ENCODE measurements around the gene PARD3.

Gene PARD3

GRCh38 chr10:34231441-34232180 lies 583.5 kb downstream of the PARD3 start:
- DNase-seq = no peak

- no peak for DNase-seq
Measured at GRCh38 chr10:34229917-34230316, 585.2 kb downstream of the PARD3 start.

GRCh38 chr10:34228066-34228465 lies 587.0 kb downstream of the PARD3 start:
- no peak for DNase-seq

- DNase-seq = no peak
Measured at GRCh38 chr10:34224639-34225038, 590.5 kb downstream of the PARD3 start.

- DNase-seq = no peak
Measured at GRCh38 chr10:34223658-34224057, 591.4 kb downstream of the PARD3 start.

GRCh38 chr10:34222359-34222758 lies 592.7 kb downstream of the PARD3 start:
- no peak for DNase-seq

GRCh38 chr10:34219753-34220548 lies 595.1 kb downstream of the PARD3 start:
- no peak for DNase-seq

GRCh38 chr10:34217524-34217923 lies 597.6 kb downstream of the PARD3 start:
- no peak for DNase-seq

GRCh38 chr10:34216348-34216945 lies 598.6 kb downstream of the PARD3 start:
- DNase-seq = no peak

GRCh38 chr10:34213805-34214197 lies 601.3 kb downstream of the PARD3 start:
- DNase-seq = no peak

- DNase-seq = no peak
Measured at GRCh38 chr10:34213193-34213804, 601.8 kb downstream of the PARD3 start.

- DNase-seq = no peak
Measured at GRCh38 chr10:34207343-34207742, 607.8 kb downstream of the PARD3 start.

- DNase-seq = no peak
Measured at GRCh38 chr10:34206935-34207268, 608.2 kb downstream of the PARD3 start.

- DNase-seq = no peak
Measured at GRCh38 chr10:34206078-34206934, 608.8 kb downstream of the PARD3 start.

- no peak for DNase-seq
Measured at GRCh38 chr10:34205452-34205851, 609.6 kb downstream of the PARD3 start.

- no peak for DNase-seq
Measured at GRCh38 chr10:34203966-34204630, 611.0 kb downstream of the PARD3 start.

- DNase-seq = no peak
Measured at GRCh38 chr10:34200355-34200901, 614.7 kb downstream of the PARD3 start.

GRCh38 chr10:34198953-34199352 lies 616.1 kb downstream of the PARD3 start:
- DNase-seq = no peak

GRCh38 chr10:34196058-34196433 lies 619.0 kb downstream of the PARD3 start:
- no peak for DNase-seq

GRCh38 chr10:34195364-34196057 lies 619.6 kb downstream of the PARD3 start:
- DNase-seq = no peak
